ENCODE measurements around the gene GPT2.

- TF ChIP-seq, protein P1, sequence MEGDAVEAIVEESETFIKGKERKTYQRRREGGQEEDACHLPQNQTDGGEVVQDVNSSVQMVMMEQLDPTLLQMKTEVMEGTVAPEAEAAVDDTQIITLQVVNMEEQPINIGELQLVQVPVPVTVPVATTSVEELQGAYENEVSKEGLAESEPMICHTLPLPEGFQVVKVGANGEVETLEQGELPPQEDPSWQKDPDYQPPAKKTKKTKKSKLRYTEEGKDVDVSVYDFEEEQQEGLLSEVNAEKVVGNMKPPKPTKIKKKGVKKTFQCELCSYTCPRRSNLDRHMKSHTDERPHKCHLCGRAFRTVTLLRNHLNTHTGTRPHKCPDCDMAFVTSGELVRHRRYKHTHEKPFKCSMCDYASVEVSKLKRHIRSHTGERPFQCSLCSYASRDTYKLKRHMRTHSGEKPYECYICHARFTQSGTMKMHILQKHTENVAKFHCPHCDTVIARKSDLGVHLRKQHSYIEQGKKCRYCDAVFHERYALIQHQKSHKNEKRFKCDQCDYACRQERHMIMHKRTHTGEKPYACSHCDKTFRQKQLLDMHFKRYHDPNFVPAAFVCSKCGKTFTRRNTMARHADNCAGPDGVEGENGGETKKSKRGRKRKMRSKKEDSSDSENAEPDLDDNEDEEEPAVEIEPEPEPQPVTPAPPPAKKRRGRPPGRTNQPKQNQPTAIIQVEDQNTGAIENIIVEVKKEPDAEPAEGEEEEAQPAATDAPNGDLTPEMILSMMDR (IDR thresholded peaks at IDR 0.05; ENCODE audit: low read depth, low read length, poor library complexity, severe bottlenecking) = no peak
- TF ChIP-seq EZH2phosphoT487 (IDR thresholded peaks at IDR 0.05; ENCODE audit: borderline replicate concordance, low read length) = no peak
Measured at GRCh38 chr16:46891910-46892309, 7.7 kb downstream of the GPT2 start.

Measured in DOHH2 (cell line).